GM18861 (cell line): ENCODE results near the gene CHST12.
"Not testable (repeated sequence)": the region's sequence is repeated elsewhere in the genome, so short reads cannot be mapped to it uniquely, and the experiment has no call there.

Experiments
- ATAC-seq: cut with Tn5 transposase; IDR thresholded peaks from one replicate; pipeline ENCODE4 v1.9.1; 2021; ENCODE audit not compliant: unreplicated experiment

Gene CHST12

GRCh38 chr7:2377492-2377891 is 25.9 kb upstream of the CHST12 start:
- not testable (repeated sequence) for ATAC-seq

GRCh38 chr7:2378125-2378524 is 25.3 kb upstream of the CHST12 start:
- not testable (repeated sequence) for ATAC-seq

DNA sequence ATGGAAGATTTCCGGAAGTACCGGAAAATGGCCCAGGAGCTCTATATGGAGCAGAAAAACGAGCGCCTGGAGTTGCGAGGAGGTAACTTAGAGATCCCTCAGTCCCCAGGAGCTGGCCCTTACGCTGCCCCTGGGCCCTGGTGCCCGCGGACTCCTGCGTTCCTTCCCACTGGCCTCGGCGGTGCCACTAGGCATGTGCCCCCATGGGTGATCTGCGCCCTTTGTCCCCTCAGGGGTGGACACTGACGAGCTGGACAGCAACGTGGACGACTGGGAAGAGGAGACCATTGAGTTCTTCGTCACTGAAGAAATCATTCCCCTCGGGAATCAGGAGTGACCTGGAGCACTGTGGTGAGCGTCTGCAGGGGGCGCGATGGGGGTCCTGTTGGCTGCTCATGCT is 24.2 kb upstream of the CHST12 start:
- no peak for ATAC-seq

DNA sequence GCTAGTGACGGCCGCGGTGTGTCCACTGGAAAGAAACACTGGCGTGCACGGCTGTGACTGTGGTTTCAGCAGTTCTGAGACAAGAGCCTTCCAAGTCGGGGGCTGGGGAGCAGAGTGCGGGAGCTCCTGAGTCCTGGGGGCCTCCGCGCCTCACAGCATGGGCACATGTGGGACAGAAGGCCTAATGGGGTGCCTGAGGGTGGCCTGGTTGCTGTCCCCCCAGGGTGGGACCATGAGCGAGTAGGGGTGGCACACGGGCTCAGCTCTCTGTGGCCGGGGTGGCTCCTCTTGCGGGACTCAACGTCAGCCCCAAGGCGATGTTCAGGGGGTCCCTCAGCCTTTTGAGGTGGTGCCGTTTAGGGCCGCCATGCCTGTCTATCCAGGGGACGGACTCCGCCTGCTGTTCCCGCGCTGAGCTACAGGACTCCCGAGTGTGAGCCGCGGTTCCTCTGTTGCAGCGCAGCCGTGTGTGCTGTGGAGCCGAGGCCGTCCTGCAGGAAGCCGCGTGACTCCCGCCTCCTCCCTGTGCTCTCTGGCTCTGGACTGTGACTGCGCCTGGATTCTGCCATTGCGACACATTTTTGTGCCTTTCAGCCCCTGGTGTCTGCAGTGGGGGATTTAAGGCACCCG is 23.5 kb upstream of the CHST12 start:
- ATAC-seq = no peak

GRCh38 chr7:2380461-2380860 is 22.9 kb upstream of the CHST12 start:
- ATAC-seq = no peak

- ATAC-seq = no peak
These were observed 22.2 kb upstream of the CHST12 start for GRCh38 chr7:2381227-2381626.

DNA sequence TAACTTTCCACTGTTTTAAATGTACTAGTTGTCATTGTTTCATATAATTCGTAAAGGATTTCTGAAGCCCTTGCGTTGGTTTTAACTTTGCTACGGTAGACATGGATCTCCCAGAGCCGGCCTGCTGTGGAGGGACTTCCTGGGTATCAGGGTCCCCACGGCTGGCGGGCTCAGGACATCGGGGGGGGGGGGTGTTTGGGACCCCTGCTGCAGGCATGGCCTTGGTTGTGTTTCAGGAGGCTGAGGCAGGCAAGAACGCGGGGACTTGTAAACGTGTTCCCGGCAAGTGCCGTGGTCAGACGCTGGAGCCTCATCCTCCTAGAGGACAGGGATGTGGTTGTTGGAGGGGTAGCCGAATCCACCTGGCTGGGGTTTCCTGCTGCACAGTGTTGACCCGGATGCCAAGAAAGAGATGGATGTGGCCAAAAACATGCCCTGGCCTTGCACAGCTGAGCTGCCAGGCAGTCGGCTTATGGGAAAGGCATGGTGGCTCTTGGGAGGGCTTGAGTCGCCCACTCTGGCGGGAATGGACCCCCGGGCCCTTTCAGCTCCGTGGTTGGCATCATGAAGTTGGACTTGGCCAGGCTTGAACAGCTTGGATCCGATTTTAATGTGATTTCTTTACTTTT is 21.4 kb upstream of the CHST12 start:
- ATAC-seq = no peak

- no peak for ATAC-seq
These were observed 19.7 kb upstream of the CHST12 start for GRCh38 chr7:2383543-2384274.

DNA sequence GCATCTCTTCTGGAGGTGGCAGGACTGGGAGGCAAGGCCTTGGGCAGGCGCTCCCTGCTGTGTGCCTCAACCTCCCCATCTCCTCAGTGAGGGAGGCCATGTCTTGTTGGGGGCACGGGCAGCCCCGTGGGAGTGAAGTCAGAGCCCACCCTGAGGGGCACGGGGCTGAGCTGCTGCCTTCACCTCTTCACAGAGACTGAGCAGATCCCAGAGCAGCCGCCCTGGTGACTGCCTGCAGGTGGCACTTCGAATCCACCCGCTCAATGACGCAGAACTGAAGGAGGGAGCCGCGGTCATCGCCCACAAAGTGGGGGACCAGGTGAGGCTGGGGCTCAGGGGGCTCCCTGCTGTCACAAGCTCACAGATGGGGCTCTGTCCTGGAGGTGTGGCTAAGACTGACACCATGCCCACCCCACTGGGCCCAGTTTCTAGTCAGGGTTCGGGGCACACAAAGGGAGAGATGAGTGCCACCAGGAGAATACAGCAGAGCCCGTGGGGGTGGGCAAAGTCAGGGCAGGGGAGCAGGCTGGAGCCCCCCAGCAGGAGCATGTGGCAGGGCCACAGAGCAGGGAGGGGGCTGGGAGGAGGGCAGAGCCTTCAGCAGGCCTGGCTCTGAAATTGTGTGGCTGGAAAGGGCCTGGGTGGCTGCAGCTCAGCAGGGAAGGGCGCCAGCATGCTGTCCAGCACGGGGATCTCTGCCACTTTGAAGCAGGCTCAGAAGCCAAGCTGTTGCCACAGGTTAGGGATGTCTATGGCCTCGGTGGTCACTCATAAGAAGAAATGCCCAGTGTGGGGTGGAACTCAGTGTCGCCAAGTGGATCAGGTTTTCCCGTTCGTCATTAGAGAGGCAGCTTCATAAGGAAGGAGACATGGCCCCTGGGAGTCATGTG is 18.8 kb upstream of the CHST12 start:
- ATAC-seq = no peak

DNA sequence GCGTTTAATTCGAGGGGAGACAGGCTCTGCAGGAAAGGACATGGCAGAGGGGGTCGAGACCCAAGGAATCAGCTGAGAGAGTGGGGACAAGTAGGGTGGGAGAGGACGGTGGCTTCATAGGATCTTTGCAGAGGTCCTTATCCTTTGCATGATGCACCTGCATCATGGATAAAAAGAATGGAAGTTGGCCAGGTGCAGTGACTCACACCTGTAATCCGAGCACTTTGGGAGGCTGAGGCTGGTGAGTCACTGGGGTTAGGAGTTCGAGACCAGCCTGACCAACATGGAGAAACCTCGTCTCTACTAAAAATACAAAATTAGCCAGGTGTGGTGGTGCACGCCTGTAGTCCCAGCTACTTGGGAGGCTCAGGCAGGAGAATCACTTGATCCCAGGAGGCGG is 17.3 kb upstream of the CHST12 start:
- ATAC-seq = not testable (repeated sequence)

GRCh38 chr7:2386964-2387669 is 16.3 kb upstream of the CHST12 start:
- no peak for ATAC-seq

GRCh38 chr7:2387897-2388636 is 15.3 kb upstream of the CHST12 start:
- ATAC-seq = no peak

DNA sequence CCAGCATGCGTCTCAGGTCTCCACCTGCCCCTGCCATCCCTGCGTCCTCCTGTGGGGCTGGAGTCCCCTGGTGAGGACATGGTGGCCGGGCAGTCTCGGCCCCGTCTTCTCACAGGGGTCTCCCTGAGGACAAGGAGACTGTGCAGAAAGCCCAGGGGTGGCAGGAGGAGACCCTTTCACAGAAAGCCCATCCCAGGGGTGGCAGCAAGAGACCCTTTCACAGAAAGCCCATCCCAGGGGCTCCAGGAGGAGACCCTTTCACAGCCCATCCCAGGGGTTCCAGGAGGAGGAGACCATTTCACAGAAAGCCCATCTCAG is 14.8 kb upstream of the CHST12 start:
- no peak for ATAC-seq

DNA sequence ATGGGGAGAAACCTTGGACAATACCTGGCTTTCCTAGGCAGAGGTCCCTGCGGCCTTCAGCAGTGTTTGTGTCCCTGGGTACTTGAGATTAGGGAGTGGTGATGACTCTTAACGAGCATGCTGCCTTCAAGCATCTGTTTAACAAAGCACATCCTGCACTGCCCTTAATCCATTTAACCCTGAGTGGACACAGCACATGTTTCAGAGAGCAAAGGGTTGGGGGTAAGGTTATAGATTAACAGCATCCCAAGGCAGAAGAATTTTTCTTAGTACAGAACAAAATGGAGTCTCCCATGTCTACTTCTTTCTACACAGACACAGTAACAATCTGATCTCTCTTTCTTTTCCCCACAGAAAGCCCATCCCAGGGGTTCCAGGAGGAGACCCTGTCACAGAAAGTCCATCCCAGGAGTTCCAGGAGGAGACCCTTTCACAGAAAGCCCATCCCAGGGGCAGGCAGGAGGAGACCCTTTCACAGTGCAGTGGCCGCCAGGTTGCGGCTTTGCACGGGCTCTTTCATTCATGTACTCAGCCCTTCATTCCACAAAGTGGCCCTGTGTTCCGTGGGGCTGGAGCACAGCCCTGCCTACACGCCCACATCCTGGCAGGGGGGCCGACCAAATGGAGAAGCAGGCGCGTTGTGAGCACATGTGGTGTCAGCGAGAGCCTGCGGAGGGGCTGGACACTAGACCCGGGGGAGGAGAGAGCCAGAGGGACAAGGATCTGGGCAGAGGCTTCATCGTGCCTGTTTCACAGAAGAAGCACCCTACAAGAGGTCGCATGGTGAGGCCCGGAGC is 13.2 kb upstream of the CHST12 start:
- not testable (repeated sequence) for ATAC-seq

GRCh38 chr7:2393706-2394105 is 9.7 kb upstream of the CHST12 start:
- no peak for ATAC-seq

DNA sequence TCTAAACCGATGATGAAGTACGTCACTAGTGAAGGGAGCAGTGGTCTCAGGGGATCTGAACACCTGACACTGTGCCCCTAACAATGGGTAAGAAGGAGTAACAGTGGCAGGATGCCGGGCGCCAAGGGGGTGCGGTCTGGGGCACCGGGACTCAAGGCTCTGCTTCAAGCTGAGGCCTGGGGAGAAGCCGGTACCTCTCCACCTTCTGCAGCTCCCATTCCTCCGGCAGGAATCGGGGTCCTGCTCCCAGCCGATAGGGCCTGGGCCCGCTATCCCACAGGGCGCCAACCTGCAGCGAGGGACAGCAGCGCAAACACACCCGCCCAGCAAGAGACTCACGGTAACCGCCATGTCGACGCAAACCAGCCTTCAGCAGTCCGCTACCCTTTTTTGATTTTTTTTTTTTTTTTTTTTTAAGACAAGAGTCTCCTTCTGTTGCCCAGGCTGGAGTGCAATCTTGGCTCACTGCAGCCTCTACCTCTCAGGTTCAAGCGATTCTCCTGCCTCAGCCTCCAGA is 8.8 kb upstream of the CHST12 start:
- no peak for ATAC-seq

DNA sequence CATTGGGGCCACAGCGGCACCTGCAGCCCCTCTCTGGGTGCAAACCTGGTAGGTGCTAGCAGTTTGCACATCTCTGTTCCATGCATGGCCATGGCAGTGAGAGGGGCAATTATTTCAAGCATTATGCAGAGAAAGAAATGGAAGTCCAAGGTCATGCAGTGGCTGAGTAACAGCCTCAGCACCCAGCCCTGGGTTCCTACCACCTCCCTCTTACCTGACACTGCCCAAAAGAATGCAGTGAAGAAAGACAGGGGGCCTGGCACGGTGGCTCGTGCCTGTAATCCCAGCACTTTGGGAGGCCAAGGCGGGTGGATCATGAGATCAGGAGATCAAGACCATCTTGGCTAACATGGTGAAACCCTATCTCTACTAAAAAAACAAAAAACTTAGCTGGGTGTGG is 4.9 kb upstream of the CHST12 start:
- ATAC-seq = no peak

- no peak for ATAC-seq
These were observed 3.4 kb upstream of the CHST12 start for GRCh38 chr7:2399848-2400587.

- no peak for ATAC-seq
These were observed 761 bp upstream of the CHST12 start for GRCh38 chr7:2402687-2403013.
